OCI-LY7 (cell line): Measurements from ENCODE around the gene BTN1A1.
"Not testable (repeated sequence)": the region's sequence is repeated elsewhere in the genome, so short reads cannot be mapped to it uniquely, and the experiment has no call there.

Experiments used
- CTCF ChIP-seq: fragments of 200-600 bp; sonication (generic); conservative IDR thresholded peaks from 2 replicates; pipeline ENCODE4 v1.5.1; 2014; ENCODE audit warnings: mild to moderate bottlenecking, antibody characterized with exemption, low read length, moderate library complexity, mixed read lengths
- EZH2phosphoT487 ChIP-seq: fragments of 200-600 bp; sonication (generic); IDR thresholded peaks from 2 replicates; pipeline ENCODE4 v1.6.1; 2018; ENCODE audit warnings: low read depth, borderline replicate concordance, mild to moderate bottlenecking, mixed run types, antibody characterized with exemption, low read length, moderate library complexity, mixed read lengths

GRCh38 chr6:26461353-26461752, 38.8 kb upstream of the BTN1A1 start:
- not testable (repeated sequence) for TF ChIP-seq CTCF, EZH2phosphoT487
